GM23338 (cell line): Measurements from ENCODE around the gene AMOTL1. TPM values are rescaled to one million over a fixed set of nuclear protein-coding genes. Genes with fewer than 3 reads are reported as not detected.

Source experiments
- ATAC-seq: fragments of 200-7000 bp; cut with Tn5 transposase; 3 replicates; pipeline ENCODE4 v1.9.1; 2020
- DNase-seq: peaks from one replicate; pipeline ENCODE4 v3.0.0-alpha.2; 2015; ENCODE audit warnings: low spot score
- H2AFZ ChIP-seq: fragments of 200-600 bp; sonication (generic); 2 replicates; pipeline ENCODE4 v1.8.0; 2016; ENCODE audit warnings: antibody characterized with exemption, mild to moderate bottlenecking, moderate library complexity
- H3F3A ChIP-seq: fragments of 200-600 bp; sonication (generic); replicated peaks from 2 replicates; pipeline ENCODE4 v1.8.0; 2017; ENCODE audit warnings: antibody characterized with exemption, mixed run types, low read depth
- H3K27ac ChIP-seq: fragments of 200-600 bp; sonication (generic); 2 replicates; pipeline ENCODE4 v1.6.1; 2016; ENCODE audit warnings: low read depth
- H3K27me3 ChIP-seq: fragments of 200-600 bp; sonication (generic); 2 replicates; pipeline ENCODE4 v1.8.0; 2016; ENCODE audit warnings: mild to moderate bottlenecking, mixed run types, moderate library complexity; ENCODE audit not compliant: insufficient read depth
- H3K36me3 ChIP-seq: fragments of 200-600 bp; sonication (generic); 2 replicates; pipeline ENCODE4 v1.8.0; 2016; ENCODE audit warnings: mild to moderate bottlenecking; ENCODE audit not compliant: insufficient read depth
- H3K4me1 ChIP-seq: fragments of 200-600 bp; sonication (generic); 2 replicates; pipeline ENCODE4 v1.8.0; 2016; ENCODE audit warnings: mild to moderate bottlenecking, moderate library complexity; ENCODE audit not compliant: insufficient read depth
- H3K4me2 ChIP-seq: fragments of 200-600 bp; sonication (generic); 2 replicates; pipeline ENCODE4 v1.7.1; 2017; ENCODE audit warnings: mixed run types
- H3K4me3 ChIP-seq: fragments of 200-600 bp; sonication (generic); 2 replicates; pipeline ENCODE4 v1.6.1; 2016; ENCODE audit warnings: mixed run types
- H3K79me2 ChIP-seq: fragments of 200-600 bp; sonication (generic); replicated peaks from 2 replicates; pipeline ENCODE4 v1.8.0; 2017; ENCODE audit warnings: mild to moderate bottlenecking; ENCODE audit not compliant: insufficient read depth
- H3K9me2 ChIP-seq: fragments of 200-600 bp; sonication (generic); 2 replicates; pipeline ENCODE4 v1.8.0; 2017; ENCODE audit not compliant: insufficient read depth
- H4K20me1 ChIP-seq: fragments of 200-600 bp; sonication (generic); replicated peaks from 2 replicates; pipeline ENCODE4 v1.8.0; 2017; ENCODE audit warnings: mild to moderate bottlenecking; ENCODE audit not compliant: insufficient read depth
- H3K27ac Mint-ChIP-seq: 2 replicates; pipeline ENCODE4 v1.8.0; 2020; ENCODE audit warnings: inconsistent platforms, mild to moderate bottlenecking, moderate library complexity, mixed read lengths
- H3K27me3 Mint-ChIP-seq: 3 replicates; pipeline ENCODE4 v1.8.0; 2022; ENCODE audit warnings: low read depth, mild to moderate bottlenecking, moderate library complexity, mixed read lengths, inconsistent platforms; ENCODE audit not compliant: insufficient read depth, poor library complexity
- H3K36me3 Mint-ChIP-seq: 3 replicates; pipeline ENCODE4 v1.8.0; 2021; ENCODE audit warnings: low read depth, mild to moderate bottlenecking, inconsistent platforms, moderate library complexity, mixed read lengths
- H3K4me1 Mint-ChIP-seq: 3 replicates; pipeline ENCODE4 v1.8.0; 2020; ENCODE audit warnings: mild to moderate bottlenecking, inconsistent platforms, mixed read lengths
- H3K4me3 Mint-ChIP-seq: 3 replicates; pipeline ENCODE4 v1.8.0; 2021; ENCODE audit warnings: moderate library complexity, mild to moderate bottlenecking, inconsistent platforms, mixed read lengths
- H3K9me3 Mint-ChIP-seq: 3 replicates; pipeline ENCODE4 v1.8.0; 2020; ENCODE audit warnings: moderate library complexity, mild to moderate bottlenecking, inconsistent platforms, mixed read lengths
- ZNF331 ChIP-seq: fragments of 250-450 bp; sonication (Bioruptor Pico); IDR thresholded peaks from 2 replicates; pipeline ENCODE4 v1.5.0; 2020; ENCODE audit warnings: low read depth, mild to moderate bottlenecking, moderate library complexity
- polyA plus RNA-seq: library from polyadenylated mRNA; unstranded; fragments of >200 nt; fragmentation: Nextera tagmentation; extraction: Ambion mirVana; gene quantifications from 2 replicates; pipeline ENCODE4 v1.2.1, GENCODE V29; 2016
- total RNA-seq: library from RNA; depleted of rRNA; stranded (reverse); fragments of >200 nt; shearing (Covaris generic); gene quantifications from 2 replicates; pipeline ENCODE4 v1.2.3, GENCODE V29; 2014
- TF ChIP-seq, protein P1 (sequence below): IDR thresholded peaks from 2 replicates; pipeline ENCODE4 v1.6.1; 2016; ENCODE audit warnings: antibody characterized with exemption
- TF ChIP-seq, protein P2 (sequence below): IDR thresholded peaks from one replicate; pipeline ENCODE4 v1.6.1; 2018; ENCODE audit warnings: antibody characterized with exemption; ENCODE audit not compliant: unreplicated experiment
- TF ChIP-seq, protein P3 (sequence below): fragments of 250-450 bp; sonication (Bioruptor Pico); IDR thresholded peaks from 2 replicates; pipeline ENCODE4 v1.5.0; 2020; ENCODE audit warnings: mild to moderate bottlenecking, moderate library complexity

Gene AMOTL1
- total and polyA plus RNA-seq, 2 experiments from 2014 or later: 4.3 to 18.7 TPM

DNA sequence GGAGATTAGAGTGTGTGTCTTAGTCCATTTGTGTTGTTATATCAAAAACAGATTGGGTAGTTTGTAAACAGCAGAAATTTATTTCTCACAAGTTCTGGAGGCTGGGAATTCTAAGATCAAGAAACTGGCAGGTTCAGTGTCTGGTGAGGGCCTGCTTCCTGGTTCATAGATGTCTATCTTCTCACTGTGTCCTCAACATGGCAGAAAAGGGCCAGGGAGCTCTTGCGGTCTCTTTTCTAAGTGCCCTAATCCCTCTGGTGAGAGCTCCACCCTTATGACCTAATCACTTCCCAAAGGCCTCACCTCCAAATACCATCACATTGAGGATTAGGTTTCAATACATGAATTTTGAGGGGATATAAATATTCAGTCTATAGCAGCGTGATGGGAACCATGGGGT lies 25.5 kb upstream of the AMOTL1 start:
- Histone ChIP-seq H3K27ac (no peak overlapping the region), H3F3A (0 out of 2 replicates have a peak, but pooled peaks cover 6% of the 10 kb centered on the region), H4K20me1 (no peaks in the 10 kb centered on the region), H3K36me3 (no peaks in the 10 kb centered on the region), H2AFZ (no peak overlapping the region), H3K9me2 (0 out of 2 replicates have a peak, but pooled peaks cover 5% of the 10 kb centered on the region), H3K4me2 (no peak overlapping the region), H3K27me3 (peaks cover 42% of the 10 kb centered on the region), H3K79me2 (no peaks in the 10 kb centered on the region), H3K4me1 (peaks cover 21% of the 10 kb centered on the region), H3K4me3 (no peak overlapping the region)
- Mint-ChIP-seq H3K36me3 (no peaks in the 10 kb centered on the region), H3K4me1 (peaks cover 23% of the 10 kb centered on the region), H3K27me3 (peaks cover 14% of the 10 kb centered on the region), H3K9me3 (0 out of 3 replicates have a peak, but pooled peaks cover 3% of the 10 kb centered on the region), H3K4me3 (no peak overlapping the region; the same call in 2 of the 3 replicates), H3K27ac (no peak overlapping the region)
- ATAC-seq: no peak
- DNase-seq: no peak
- no peak for TF ChIP-seq ZNF331 (CRISPR knock-in tag)
- TF ChIP-seq, protein P1, sequence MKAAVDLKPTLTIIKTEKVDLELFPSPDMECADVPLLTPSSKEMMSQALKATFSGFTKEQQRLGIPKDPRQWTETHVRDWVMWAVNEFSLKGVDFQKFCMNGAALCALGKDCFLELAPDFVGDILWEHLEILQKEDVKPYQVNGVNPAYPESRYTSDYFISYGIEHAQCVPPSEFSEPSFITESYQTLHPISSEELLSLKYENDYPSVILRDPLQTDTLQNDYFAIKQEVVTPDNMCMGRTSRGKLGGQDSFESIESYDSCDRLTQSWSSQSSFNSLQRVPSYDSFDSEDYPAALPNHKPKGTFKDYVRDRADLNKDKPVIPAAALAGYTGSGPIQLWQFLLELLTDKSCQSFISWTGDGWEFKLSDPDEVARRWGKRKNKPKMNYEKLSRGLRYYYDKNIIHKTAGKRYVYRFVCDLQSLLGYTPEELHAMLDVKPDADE: no peak
- TF ChIP-seq, protein P2, sequence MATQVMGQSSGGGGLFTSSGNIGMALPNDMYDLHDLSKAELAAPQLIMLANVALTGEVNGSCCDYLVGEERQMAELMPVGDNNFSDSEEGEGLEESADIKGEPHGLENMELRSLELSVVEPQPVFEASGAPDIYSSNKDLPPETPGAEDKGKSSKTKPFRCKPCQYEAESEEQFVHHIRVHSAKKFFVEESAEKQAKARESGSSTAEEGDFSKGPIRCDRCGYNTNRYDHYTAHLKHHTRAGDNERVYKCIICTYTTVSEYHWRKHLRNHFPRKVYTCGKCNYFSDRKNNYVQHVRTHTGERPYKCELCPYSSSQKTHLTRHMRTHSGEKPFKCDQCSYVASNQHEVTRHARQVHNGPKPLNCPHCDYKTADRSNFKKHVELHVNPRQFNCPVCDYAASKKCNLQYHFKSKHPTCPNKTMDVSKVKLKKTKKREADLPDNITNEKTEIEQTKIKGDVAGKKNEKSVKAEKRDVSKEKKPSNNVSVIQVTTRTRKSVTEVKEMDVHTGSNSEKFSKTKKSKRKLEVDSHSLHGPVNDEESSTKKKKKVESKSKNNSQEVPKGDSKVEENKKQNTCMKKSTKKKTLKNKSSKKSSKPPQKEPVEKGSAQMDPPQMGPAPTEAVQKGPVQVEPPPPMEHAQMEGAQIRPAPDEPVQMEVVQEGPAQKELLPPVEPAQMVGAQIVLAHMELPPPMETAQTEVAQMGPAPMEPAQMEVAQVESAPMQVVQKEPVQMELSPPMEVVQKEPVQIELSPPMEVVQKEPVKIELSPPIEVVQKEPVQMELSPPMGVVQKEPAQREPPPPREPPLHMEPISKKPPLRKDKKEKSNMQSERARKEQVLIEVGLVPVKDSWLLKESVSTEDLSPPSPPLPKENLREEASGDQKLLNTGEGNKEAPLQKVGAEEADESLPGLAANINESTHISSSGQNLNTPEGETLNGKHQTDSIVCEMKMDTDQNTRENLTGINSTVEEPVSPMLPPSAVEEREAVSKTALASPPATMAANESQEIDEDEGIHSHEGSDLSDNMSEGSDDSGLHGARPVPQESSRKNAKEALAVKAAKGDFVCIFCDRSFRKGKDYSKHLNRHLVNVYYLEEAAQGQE: no peak
- TF ChIP-seq, protein P3, sequence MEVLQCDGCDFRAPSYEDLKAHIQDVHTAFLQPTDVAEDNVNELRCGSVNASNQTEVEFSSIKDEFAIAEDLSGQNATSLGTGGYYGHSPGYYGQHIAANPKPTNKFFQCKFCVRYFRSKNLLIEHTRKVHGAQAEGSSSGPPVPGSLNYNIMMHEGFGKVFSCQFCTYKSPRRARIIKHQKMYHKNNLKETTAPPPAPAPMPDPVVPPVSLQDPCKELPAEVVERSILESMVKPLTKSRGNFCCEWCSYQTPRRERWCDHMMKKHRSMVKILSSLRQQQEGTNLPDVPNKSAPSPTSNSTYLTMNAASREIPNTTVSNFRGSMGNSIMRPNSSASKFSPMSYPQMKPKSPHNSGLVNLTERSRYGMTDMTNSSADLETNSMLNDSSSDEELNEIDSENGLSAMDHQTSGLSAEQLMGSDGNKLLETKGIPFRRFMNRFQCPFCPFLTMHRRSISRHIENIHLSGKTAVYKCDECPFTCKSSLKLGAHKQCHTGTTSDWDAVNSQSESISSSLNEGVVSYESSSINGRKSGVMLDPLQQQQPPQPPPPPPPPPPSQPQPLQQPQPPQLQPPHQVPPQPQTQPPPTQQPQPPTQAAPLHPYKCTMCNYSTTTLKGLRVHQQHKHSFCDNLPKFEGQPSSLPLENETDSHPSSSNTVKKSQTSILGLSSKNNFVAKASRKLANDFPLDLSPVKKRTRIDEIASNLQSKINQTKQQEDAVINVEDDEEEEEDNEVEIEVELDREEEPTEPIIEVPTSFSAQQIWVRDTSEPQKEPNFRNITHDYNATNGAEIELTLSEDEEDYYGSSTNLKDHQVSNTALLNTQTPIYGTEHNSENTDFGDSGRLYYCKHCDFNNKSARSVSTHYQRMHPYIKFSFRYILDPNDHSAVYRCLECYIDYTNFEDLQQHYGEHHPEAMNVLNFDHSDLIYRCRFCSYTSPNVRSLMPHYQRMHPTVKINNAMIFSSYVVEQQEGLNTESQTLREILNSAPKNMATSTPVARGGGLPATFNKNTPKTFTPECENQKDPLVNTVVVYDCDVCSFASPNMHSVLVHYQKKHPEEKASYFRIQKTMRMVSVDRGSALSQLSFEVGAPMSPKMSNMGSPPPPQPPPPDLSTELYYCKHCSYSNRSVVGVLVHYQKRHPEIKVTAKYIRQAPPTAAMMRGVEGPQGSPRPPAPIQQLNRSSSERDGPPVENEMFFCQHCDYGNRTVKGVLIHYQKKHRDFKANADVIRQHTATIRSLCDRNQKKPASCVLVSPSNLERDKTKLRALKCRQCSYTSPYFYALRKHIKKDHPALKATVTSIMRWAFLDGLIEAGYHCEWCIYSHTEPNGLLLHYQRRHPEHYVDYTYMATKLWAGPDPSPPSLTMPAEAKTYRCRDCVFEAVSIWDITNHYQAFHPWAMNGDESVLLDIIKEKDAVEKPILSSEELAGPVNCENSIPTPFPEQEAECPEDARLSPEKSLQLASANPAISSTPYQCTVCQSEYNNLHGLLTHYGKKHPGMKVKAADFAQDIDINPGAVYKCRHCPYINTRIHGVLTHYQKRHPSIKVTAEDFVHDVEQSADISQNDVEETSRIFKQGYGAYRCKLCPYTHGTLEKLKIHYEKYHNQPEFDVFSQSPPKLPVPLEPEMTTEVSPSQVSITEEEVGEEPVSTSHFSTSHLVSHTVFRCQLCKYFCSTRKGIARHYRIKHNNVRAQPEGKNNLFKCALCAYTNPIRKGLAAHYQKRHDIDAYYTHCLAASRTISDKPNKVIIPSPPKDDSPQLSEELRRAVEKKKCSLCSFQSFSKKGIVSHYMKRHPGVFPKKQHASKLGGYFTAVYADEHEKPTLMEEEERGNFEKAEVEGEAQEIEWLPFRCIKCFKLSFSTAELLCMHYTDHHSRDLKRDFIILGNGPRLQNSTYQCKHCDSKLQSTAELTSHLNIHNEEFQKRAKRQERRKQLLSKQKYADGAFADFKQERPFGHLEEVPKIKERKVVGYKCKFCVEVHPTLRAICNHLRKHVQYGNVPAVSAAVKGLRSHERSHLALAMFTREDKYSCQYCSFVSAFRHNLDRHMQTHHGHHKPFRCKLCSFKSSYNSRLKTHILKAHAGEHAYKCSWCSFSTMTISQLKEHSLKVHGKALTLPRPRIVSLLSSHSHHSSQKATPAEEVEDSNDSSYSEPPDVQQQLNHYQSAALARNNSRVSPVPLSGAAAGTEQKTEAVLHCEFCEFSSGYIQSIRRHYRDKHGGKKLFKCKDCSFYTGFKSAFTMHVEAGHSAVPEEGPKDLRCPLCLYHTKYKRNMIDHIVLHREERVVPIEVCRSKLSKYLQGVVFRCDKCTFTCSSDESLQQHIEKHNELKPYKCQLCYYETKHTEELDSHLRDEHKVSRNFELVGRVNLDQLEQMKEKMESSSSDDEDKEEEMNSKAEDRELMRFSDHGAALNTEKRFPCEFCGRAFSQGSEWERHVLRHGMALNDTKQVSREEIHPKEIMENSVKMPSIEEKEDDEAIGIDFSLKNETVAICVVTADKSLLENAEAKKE: no peak
